ENCODE data around the gene KYAT1. TPM values are rescaled to one million over a fixed set of nuclear protein-coding genes. Genes with fewer than 3 reads are reported as not detected.
"Not testable (repeated sequence)": the region's sequence is repeated elsewhere in the genome, so short reads cannot be mapped to it uniquely, and the experiment has no call there.

KYAT1 gene
- polyA plus RNA-seq, 5 donors, result 6.6 to 10.1 (median 7.9) TPM

GRCh38 chr9:128886211-128886891 lies 4.6 kb upstream of the KYAT1 start:
- DNase-seq, result no peak

DNA sequence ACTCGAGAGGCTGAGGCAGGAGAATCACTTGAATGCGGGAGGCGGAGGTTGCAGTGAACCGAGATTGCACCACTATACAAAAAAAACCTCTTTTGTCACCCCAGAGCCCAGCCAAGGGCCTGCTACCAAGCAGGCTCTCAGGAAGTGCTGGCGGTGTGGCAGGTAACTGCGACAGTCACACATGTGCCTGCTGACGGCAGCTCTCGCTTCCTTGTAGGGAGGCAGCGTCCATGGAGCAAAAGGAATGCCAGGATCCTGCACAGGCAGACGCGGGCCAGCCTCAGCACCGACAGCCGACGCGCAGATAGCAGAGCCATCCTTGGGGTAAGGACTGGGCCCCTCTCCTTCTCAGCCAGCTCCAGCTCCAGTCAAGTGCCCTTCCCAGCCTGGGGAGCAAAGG lies 4.0 kb upstream of the KYAT1 start:
- no peak for DNase-seq

- DNase-seq, result no peak
These were observed 3.6 kb upstream of the KYAT1 start for GRCh38 chr9:128885376-128885775.

GRCh38 chr9:128884164-128884563 lies 2.4 kb upstream of the KYAT1 start:
- DNase-seq, result no peak

DNA sequence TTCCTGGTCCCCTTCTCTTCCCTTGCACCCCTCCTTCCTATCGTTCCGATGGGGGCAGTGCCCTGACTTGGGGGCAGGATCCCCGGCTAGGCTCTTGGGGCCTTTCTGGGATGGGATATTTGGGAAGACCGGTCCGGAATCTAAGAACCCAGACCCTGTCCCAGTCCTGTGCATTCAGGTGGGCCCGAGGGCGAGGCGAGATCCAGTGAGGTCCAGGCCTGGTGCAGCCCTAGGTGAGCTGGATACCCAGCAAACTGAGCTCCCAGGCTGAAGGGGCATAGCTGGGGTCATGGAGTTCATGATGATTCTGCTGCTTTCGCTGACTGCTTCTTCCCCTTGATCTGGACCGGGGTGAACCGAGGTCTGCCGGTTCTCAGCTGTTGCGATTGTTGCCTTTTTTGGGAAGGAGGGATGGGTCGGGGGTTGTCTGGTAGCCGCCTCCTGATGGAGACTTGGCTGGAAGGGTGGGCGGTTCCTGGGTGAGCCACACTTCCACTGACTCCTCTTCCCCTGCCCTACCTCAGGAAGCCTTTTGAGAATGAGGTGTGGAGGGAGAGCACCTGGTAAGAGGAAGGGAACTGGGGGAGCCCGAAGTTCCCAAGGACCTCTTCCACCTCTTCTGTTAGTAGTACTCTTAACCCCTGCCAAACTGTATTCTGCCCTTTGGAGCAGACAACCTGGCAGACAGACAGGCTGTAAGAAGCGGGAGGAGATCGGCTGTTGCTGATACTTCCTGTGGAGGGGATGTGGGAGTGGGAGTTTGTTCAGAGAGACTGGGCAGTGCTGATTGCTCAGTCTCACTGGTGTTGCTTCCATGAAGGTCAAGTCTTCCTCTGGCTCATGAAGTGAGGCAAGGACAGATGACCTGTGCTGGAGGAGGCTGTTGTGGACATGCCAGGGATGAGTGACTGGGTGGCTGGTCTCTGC lies 1.2 kb upstream of the KYAT1 start:
- DNase-seq, result no peak

DNA sequence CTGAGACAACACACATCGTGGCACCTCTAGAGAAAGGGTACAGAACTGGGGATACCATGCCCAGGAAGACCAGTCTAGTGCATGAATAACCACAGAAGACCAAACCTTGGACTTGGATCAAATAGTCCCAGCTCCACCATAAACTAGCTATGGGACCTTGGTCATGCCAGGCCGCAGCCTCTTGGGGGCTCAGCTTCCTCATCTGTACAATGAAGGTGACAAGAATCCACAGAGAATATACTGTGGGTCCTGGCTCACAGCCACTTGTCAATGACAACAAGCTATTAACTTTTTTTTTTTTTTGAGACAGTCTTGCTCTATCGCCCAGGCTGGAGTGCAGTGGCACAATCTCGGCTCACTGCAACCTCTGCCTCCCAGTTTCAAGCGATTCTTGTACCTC lies 3.9 kb downstream of the KYAT1 start:
- DNase-seq, result no peak

DNA sequence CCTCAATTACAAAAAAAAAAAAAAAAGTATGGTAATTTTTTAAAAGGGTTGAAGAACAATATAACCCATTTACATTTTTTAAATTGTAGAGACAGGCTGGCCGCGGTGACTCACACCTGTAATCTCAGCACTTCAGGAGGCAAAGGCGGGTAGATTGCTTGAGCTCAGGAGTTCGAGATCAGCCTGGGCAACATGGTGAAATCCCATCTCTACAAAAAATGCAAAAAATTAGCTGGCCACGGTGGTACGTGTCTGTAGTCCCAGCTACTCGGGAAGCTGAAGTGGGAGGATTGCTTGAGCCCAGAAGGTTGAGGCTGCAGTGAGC lies 10.8 kb downstream of the KYAT1 start:
- not testable (repeated sequence) for DNase-seq

DNA sequence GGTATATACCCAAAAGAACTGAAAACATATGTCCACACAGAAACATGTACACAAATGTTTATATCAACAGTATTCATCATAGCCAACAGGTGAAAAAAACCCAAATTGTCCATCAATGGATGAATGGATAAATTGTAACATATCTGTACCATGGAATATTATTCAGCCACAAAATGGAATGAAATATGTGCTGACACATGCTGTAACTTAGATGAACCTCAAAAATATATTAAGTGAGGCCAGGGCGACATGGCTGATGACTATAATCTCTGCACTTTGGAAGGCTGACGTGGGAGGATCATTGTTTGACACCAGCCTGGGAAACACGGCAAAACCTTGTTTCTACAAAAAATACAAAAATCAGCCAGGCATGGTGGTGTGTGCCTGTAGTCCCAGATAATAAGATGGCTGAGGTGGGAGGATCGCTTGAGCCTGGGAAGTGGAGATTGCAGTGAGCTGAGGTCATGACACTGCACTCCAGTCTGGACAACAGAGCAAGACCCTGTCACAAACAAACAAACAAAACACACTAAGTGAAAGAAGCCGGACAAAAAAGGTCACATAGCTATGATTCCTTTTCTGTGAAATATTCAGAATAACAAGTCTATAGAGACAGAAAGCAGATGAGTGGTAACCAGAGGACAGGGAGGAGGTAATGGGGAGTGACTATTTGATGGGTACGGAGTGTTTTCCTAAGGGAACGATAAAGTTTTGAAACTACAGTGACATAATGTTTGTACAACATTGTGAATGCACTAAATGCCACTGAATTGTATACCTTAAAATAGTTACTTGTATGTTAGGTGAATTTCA lies 11.4 kb downstream of the KYAT1 start:
- DNase-seq, result no peak

GRCh38 chr9:128863647-128864046 lies 18.1 kb downstream of the KYAT1 start:
- peak in 1 of 2 donors; percentile 33 for DNase-seq

DNA sequence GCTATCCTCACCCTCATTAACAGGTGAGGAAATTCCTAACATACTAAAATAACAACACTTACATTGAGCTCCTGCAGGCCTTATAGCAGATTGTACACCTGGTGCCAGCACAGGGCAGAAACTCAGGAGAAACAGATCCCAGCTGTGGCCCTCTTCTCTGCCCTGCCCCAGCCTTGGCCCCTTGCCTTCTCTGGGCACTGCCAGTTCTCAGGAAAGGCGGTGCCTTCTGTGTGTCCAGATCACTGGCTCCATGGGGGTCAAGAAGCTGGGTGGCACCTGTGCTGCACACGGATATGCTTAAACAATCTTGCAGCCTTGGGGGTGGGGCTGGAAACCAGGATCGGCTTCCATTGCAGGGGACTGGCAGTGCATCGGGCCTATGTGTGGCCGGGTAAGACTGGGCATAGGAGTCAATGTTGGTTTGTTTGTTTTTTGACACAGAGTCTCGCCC lies 19.3 kb downstream of the KYAT1 start:
- no peak for DNase-seq

DNA sequence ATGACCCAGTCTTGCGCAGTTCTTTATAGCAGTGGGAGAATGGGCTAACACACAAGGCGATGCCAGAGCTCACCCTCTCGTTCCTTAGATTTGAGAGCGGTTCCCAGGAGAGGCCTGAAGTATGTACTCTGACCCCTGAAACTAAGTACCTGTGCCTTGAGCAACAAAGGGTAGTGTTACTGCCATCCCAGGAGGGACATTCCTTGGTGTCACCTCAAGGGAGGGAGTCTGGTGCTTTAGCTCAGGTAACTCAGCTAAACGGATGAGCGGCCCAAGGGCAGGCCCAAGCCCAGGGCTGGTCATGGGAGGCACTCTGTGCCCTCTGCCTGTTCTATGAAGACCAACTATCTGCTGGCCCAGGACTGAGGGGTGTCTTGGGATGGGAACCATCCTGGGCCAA lies 20.2 kb downstream of the KYAT1 start:
- DNase-seq, result no peak

DNA sequence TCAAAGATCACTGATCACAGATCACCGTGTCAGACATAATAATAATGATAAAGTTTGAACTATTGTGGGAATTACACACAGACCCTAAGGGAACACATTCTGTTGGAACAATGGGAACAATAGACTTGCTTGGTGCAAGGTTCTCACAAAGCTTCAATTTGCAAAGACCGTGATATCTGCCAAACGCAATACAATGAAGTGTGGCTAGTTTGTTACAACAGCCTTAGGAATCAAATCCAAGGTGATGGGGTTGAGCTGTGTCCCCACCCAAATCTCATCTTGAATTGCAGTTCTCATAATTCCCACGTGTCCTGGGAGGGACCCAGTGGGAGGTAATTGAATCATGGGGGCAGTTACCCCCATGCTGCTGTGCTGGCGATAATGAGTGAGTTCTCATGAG lies 20.8 kb downstream of the KYAT1 start:
- no peak for DNase-seq

DNA sequence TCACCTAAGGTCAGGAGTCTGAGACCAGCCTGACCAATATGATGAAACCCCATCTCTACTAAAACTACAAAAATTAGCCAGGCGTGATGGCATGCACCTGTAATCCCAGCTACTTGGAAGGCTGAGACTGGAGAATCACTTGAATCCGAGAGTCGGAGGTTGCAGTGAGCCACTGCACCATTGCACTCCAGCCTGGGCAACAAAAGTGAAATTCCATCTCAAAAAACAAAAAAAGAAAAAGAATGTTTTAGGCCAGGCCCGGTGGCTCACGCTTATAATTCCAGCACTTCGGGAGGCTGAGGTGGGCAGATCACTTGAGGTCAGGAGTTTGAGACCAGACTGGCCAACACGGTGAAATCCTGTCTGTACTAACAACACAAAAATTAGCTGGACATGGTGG lies 23.3 kb downstream of the KYAT1 start:
- DNase-seq, result not testable (repeated sequence)

DNA sequence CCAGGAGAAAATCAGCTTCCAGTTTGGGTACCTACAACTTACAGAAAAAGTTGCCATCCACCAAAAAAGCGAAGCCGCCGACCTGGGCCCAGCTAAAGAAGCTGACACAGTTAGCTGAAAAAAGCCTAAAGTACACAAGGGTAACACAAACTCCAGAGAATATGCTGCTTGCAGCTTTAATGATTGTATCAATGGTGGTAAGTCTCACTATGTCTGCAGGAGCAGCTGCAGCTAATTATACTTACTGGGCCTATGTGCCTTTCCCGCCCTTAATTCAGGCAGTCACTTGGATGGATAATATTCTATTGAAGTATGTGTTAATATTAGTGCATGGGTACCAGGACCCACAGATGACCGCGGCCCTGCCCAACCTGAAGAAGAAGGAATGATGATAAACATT lies 27.3 kb downstream of the KYAT1 start:
- DNase-seq, result not testable (repeated sequence)

- DNase-seq, result not testable (repeated sequence)
These were observed 29.1 kb downstream of the KYAT1 start for GRCh38 chr9:128852646-128853045.

GRCh38 chr9:128851779-128852600 lies 29.8 kb downstream of the KYAT1 start:
- not testable (repeated sequence) for DNase-seq

- not testable (repeated sequence) for DNase-seq
These were observed 30.7 kb downstream of the KYAT1 start for GRCh38 chr9:128851024-128851423.

DNA sequence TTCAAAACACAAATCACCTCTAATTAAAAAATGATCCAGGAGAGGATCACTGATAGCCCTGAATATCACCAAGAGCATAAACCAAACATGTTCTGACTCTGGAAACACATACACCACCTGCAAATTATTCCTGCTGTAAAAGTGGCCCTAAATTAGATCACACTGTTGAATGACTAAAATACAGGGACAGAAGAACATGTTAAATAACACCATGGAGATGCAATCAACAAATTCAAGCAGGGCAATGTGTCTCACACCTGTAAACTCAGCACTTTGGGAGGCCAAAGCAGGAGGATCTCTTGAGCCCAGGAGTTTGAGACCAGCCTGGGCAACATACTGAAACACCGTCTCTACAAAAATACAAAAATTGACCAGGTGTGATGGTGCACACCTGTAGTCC lies 33.9 kb downstream of the KYAT1 start:
- no peak for DNase-seq

DNA sequence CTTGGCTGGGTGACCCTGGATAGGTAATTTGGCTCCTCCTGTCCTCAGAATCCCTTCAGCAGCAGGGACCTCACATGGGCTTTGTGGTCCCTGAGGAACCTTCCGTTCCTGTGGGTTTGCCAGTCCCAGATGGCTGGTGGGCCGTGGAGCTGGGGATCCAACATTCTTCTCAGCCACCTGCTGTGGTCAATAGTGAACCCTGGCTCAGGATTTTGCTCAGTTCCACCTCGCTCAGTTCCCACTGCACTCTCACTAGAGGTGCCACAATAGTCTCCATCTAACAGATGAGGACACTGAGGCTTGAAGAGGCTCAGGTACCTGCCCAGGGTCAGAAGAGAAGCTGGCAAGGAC lies 35.1 kb downstream of the KYAT1 start:
- DNase-seq, result no peak

DNA sequence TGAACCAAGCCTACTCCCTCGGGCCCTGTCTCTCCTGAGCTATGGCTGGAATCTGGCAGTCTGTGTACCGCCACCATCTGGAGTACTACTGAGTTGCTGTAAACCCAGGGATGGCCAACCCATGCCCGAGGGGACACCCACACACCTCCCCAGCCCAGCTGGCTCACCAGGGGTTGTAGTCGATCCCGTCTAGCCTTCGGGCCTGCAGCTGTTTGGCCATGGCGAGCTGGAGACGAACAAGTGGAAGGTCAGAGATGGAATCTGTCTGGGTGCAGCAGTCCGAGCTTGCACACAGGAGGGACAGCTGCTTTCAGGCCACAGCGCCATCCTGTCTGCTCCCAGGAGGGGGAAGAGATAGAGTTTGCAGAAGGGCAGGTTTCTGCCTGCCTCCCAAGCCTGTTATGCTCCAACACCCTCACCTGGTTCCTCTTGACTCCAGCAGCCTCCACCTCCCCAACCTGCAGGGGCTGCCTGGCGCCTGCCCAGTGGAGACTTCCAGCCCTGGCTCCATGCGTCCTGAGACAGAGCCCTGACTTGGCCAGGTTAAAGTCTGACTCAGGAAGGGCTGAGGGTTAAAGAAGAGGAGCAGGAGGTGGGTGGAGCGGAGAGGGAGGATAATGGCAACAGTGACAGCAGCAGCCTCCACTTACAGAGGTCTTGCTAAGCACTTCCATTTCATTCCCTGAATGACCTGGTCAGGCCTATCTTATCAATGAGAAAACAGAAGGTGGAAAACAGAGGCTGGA lies 36.4 kb downstream of the KYAT1 start:
- DNase-seq, result no peak

DNA sequence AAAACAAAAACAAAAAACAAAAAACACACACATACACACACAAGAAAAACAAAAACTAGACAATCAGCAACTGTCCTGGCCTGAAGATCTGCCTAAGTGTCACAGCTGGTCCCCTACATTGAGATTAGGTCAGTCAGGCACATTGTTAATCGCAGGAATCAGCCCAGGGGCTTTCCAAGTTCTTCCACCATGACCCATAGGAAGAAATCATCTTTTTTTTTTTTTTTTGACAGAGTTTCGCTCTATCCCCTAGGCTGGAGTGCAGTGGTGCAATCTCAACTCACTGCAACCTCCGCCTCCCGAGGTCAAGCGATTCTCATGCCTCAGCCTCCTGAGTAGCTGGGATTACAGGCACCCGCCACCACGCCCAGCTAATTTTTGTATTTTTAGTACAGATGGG lies 38.6 kb downstream of the KYAT1 start:
- DNase-seq, result not testable (repeated sequence)
